GM12874 (cell line): ENCODE measurements around the gene SMARCD3.

Experiments
- CTCF ChIP-seq: IDR thresholded peaks from 2 replicates; pipeline ENCODE4 v1.5.1; 2011; ENCODE audit warnings: low read depth, mild to moderate bottlenecking, control low read depth, low read length, moderate library complexity; ENCODE audit not compliant: insufficient read depth

The SMARCD3 gene

GRCh38 chr7:151251689-151252560 lies 3.4 kb upstream of the SMARCD3 start:
- TF ChIP-seq CTCF: no peak

- no peak for TF ChIP-seq CTCF
Measured at GRCh38 chr7:151251328-151251688, 2.8 kb upstream of the SMARCD3 start.

GRCh38 chr7:151250181-151251132 lies 2.0 kb upstream of the SMARCD3 start:
- no peak for TF ChIP-seq CTCF

GRCh38 chr7:151249732-151250072 lies 1.2 kb upstream of the SMARCD3 start:
- TF ChIP-seq CTCF: no peak

- TF ChIP-seq CTCF: no peak
Measured at GRCh38 chr7:151249034-151249731, 689 bp upstream of the SMARCD3 start.

- TF ChIP-seq CTCF: no peak
Measured at GRCh38 chr7:151247611-151248345, 716 bp downstream of the SMARCD3 start.
